Cerebellar cortex (tissue), 1 donor: Measurements from ENCODE around the gene POLE4.

Source experiments
- DNase-seq: peaks from one replicate; pipeline ENCODE4 v3.0.0-alpha.2; 2015; ENCODE audit warnings: low spot score

Gene POLE4

GRCh38 chr2:74958274-74959105 is at the start of gene POLE4:
TSS of gene POLE4 (plus strand) at chr2:74958643. CDS start at chr2:74958680, 37 bp downstream.
- peak; percentile 82 for DNase-seq

GRCh38 chr2:74908748-74909444 is 49.5 kb upstream of the POLE4 start:
- DNase-seq, result no peak

GRCh38 chr2:74910245-74910644 is 48.2 kb upstream of the POLE4 start:
- no peak for DNase-seq

- DNase-seq, result peak; percentile 70
Measured at GRCh38 chr2:74911061-74911460, 47.4 kb upstream of the POLE4 start.

- no peak for DNase-seq
Measured at GRCh38 chr2:74915743-74916142, 42.7 kb upstream of the POLE4 start.

GRCh38 chr2:74916394-74916793 is 42.0 kb upstream of the POLE4 start:
- DNase-seq, result no peak

GRCh38 chr2:74917702-74918619 is 40.5 kb upstream of the POLE4 start:
- no peak for DNase-seq

GRCh38 chr2:74919827-74920226 is 38.6 kb upstream of the POLE4 start:
- DNase-seq, result peak; percentile 25

- DNase-seq, result no peak
Measured at GRCh38 chr2:74921236-74921736, 37.2 kb upstream of the POLE4 start.

- no peak for DNase-seq
Measured at GRCh38 chr2:74922592-74923227, 35.7 kb upstream of the POLE4 start.

- DNase-seq, result no peak
Measured at GRCh38 chr2:74924463-74925265, 33.8 kb upstream of the POLE4 start.

GRCh38 chr2:74925361-74925786 is 33.1 kb upstream of the POLE4 start:
- DNase-seq, result no peak

GRCh38 chr2:74927621-74928020 is 30.8 kb upstream of the POLE4 start:
- DNase-seq, result no peak

- DNase-seq, result no peak
Measured at GRCh38 chr2:74930811-74931486, 27.5 kb upstream of the POLE4 start.

GRCh38 chr2:74931940-74932339 is 26.5 kb upstream of the POLE4 start:
- DNase-seq, result no peak

- no peak for DNase-seq
Measured at GRCh38 chr2:74935975-74936391, 22.5 kb upstream of the POLE4 start.

- DNase-seq, result no peak
Measured at GRCh38 chr2:74937221-74937880, 21.1 kb upstream of the POLE4 start.

- no peak for DNase-seq
Measured at GRCh38 chr2:74938264-74938663, 20.2 kb upstream of the POLE4 start.
